ENCODE data around the gene UGT2B7. TPM values are rescaled to one million over a fixed set of nuclear protein-coding genes. Genes with fewer than 3 reads are reported as not detected.

UGT2B7 gene
- total RNA-seq, 1 experiment from 2014 or later, result not detected

DNA sequence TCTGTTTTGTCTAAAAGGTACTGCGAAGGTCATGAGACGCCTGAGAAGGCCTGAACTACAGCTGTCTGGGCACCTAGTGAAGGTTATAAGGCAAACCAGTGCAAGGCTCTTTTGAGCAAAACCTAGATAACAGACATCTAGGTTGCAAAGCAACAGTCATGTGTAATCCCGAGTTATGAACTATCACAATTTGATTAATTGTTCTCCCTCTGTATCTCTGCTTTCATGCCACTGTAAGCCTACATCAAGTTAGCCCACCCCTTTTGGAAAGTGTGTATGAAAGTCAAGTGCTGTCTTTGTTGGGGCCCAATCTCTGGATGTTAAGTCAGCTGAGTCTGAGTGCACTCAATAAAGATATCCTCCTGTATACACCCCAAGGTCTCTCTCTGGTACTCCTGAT lies 31.9 kb upstream of the UGT2B7 start:
- TF ChIP-seq, protein P1, sequence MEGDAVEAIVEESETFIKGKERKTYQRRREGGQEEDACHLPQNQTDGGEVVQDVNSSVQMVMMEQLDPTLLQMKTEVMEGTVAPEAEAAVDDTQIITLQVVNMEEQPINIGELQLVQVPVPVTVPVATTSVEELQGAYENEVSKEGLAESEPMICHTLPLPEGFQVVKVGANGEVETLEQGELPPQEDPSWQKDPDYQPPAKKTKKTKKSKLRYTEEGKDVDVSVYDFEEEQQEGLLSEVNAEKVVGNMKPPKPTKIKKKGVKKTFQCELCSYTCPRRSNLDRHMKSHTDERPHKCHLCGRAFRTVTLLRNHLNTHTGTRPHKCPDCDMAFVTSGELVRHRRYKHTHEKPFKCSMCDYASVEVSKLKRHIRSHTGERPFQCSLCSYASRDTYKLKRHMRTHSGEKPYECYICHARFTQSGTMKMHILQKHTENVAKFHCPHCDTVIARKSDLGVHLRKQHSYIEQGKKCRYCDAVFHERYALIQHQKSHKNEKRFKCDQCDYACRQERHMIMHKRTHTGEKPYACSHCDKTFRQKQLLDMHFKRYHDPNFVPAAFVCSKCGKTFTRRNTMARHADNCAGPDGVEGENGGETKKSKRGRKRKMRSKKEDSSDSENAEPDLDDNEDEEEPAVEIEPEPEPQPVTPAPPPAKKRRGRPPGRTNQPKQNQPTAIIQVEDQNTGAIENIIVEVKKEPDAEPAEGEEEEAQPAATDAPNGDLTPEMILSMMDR (IDR thresholded peaks at IDR 0.05), result no peak
- no peak for TF ChIP-seq POLR2AphosphoS5 (IDR thresholded peaks at IDR 0.05; ENCODE audit: low read depth, low read length)
- TF ChIP-seq, protein P2, sequence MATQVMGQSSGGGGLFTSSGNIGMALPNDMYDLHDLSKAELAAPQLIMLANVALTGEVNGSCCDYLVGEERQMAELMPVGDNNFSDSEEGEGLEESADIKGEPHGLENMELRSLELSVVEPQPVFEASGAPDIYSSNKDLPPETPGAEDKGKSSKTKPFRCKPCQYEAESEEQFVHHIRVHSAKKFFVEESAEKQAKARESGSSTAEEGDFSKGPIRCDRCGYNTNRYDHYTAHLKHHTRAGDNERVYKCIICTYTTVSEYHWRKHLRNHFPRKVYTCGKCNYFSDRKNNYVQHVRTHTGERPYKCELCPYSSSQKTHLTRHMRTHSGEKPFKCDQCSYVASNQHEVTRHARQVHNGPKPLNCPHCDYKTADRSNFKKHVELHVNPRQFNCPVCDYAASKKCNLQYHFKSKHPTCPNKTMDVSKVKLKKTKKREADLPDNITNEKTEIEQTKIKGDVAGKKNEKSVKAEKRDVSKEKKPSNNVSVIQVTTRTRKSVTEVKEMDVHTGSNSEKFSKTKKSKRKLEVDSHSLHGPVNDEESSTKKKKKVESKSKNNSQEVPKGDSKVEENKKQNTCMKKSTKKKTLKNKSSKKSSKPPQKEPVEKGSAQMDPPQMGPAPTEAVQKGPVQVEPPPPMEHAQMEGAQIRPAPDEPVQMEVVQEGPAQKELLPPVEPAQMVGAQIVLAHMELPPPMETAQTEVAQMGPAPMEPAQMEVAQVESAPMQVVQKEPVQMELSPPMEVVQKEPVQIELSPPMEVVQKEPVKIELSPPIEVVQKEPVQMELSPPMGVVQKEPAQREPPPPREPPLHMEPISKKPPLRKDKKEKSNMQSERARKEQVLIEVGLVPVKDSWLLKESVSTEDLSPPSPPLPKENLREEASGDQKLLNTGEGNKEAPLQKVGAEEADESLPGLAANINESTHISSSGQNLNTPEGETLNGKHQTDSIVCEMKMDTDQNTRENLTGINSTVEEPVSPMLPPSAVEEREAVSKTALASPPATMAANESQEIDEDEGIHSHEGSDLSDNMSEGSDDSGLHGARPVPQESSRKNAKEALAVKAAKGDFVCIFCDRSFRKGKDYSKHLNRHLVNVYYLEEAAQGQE (IDR thresholded peaks at IDR 0.05; ENCODE audit: insufficient read depth in 1 of 2, low read depth in 2 of 2, low read length in 1 of 2), result no peak
- no peak for TF ChIP-seq SIN3A (IDR thresholded peaks at IDR 0.05; ENCODE audit: borderline replicate concordance, insufficient read depth, low read depth, low read length)
- TF ChIP-seq TCF7L2 (IDR thresholded peaks at IDR 0.05; ENCODE audit: low read depth, low read length), result no peak
- ChIA-PET CTCF (no interaction called here), POLR2A (no interaction called here)
- Histone ChIP-seq H3K4me1 (ENCODE audit: control insufficient read depth, insufficient read depth, low read length) (no peaks in the 10 kb centered on the region), H3K27ac (ENCODE audit: low read length) (no peak overlapping the region), H3K9me3 (ENCODE audit: control insufficient read depth, insufficient read depth, low read depth, low read length) (no peaks in the 10 kb centered on the region), H3K4me3 (ENCODE audit: low read depth in 2 of 2, low read length in 2 of 2) (no peak overlapping the region), H3K27me3 (ENCODE audit: control insufficient read depth, insufficient read depth, low read length) (no peaks in the 10 kb centered on the region), H3K36me3 (ENCODE audit: control insufficient read depth, insufficient read depth, low read length) (no peaks in the 10 kb centered on the region)
- DNase-seq (ENCODE audit: low read depth, low spot score), result no peak
- BruUV-seq (replicated peaks), result no TSS peak
- intact Hi-C loops (cut with micrococcal nuclease; ENCODE audit: unreplicated experiment), result no loop called here
- in situ Hi-C loops (cut with HindIII; ENCODE audit: low pct_unique_long_range_greater_than_20kb, low sequenced_read_pairs), result no loop called here
- no peak for ATAC-seq

DNA sequence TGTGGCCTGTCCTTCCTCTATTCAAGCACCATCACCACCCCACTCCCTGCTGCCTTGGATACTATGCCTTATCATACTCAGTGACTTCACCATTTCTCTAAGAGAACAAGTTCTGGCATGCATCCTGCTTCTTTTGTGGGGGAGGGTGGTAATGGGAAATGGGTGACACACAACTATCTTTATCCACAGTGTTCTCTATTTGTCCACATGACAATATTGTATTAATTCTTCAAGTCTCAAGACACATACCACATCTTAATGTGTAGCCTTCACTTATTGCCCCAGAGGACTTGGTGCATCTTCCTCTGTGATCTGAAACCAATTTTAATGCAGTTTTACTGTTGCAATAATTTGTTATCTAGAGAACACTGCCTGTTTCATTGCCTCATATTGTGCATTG lies 29.3 kb upstream of the UGT2B7 start:
- Histone ChIP-seq H3K9me3 (ENCODE audit: control insufficient read depth, insufficient read depth, low read depth, low read length) (no peaks in the 10 kb centered on the region), H3K27ac (ENCODE audit: low read length) (no peak overlapping the region), H3K4me1 (ENCODE audit: control insufficient read depth, insufficient read depth, low read length) (no peaks in the 10 kb centered on the region), H3K4me3 (ENCODE audit: low read depth in 2 of 2, low read length in 2 of 2) (no peak overlapping the region), H3K36me3 (ENCODE audit: control insufficient read depth, insufficient read depth, low read length) (no peaks in the 10 kb centered on the region), H3K27me3 (ENCODE audit: control insufficient read depth, insufficient read depth, low read length) (no peaks in the 10 kb centered on the region)
- in situ Hi-C loops (cut with HindIII; ENCODE audit: low pct_unique_long_range_greater_than_20kb, low sequenced_read_pairs) (no loop called here), intact Hi-C loops (cut with micrococcal nuclease; ENCODE audit: unreplicated experiment) (no loop called here)
- no peak for ATAC-seq
- CTCF ChIA-PET, result no interaction called here
- POLR2A ChIA-PET, result no interaction called here
- DNase-seq (ENCODE audit: low read depth, low spot score), result no peak
- no TSS peak for BruUV-seq (replicated peaks)
- TF ChIP-seq TCF7L2 (IDR thresholded peaks at IDR 0.05; ENCODE audit: low read depth, low read length) (no peak), POLR2AphosphoS5 (IDR thresholded peaks at IDR 0.05; ENCODE audit: low read depth, low read length) (no peak), SIN3A (IDR thresholded peaks at IDR 0.05; ENCODE audit: borderline replicate concordance, insufficient read depth, low read depth, low read length) (no peak)
- TF ChIP-seq, protein P2 (IDR thresholded peaks at IDR 0.05; ENCODE audit: insufficient read depth in 1 of 2, low read depth in 2 of 2, low read length in 1 of 2), result no peak
- TF ChIP-seq, protein P1 (IDR thresholded peaks at IDR 0.05), result no peak
